Pulmonary artery endothelial cell (primary cell): ENCODE results near the gene NMRAL1. TPM values are rescaled to one million over a fixed set of nuclear protein-coding genes. Genes with fewer than 3 reads are reported as not detected.

Experiments used
- DNase-seq: peaks from one replicate; pipeline ENCODE4 v3.0.0-alpha.2; 2011; ENCODE audit warnings: low read depth, low spot score
- total RNA-seq: library from RNA; depleted of rRNA; stranded (reverse); fragments of >200 nt; gene quantifications from 2 replicates; pipeline ENCODE4 v1.2.3, GENCODE V29; 2014

The NMRAL1 gene
- total RNA-seq, 1 donor from 2014 or later = 86.6 TPM

DNA sequence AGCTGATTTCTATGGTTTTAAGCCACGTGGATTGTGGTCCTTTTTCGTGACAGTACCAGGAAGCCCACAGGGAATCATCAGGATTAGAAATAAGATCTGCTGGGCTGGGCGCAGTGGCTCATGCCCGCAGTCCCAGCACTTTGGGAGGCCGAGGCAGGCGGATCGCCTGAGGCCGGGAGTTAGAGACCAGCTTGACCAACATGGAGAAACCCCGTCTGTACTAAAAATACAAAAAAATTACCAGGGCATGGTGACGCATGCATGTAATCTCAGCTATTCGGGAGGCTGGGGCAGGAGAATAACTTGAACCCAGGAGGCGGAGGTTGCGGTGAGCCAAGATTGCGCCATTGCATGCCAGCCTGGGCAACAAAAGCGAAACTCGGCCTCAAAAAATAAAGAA is 6.5 kb downstream of the NMRAL1 start:
- DNase-seq = no peak

DNA sequence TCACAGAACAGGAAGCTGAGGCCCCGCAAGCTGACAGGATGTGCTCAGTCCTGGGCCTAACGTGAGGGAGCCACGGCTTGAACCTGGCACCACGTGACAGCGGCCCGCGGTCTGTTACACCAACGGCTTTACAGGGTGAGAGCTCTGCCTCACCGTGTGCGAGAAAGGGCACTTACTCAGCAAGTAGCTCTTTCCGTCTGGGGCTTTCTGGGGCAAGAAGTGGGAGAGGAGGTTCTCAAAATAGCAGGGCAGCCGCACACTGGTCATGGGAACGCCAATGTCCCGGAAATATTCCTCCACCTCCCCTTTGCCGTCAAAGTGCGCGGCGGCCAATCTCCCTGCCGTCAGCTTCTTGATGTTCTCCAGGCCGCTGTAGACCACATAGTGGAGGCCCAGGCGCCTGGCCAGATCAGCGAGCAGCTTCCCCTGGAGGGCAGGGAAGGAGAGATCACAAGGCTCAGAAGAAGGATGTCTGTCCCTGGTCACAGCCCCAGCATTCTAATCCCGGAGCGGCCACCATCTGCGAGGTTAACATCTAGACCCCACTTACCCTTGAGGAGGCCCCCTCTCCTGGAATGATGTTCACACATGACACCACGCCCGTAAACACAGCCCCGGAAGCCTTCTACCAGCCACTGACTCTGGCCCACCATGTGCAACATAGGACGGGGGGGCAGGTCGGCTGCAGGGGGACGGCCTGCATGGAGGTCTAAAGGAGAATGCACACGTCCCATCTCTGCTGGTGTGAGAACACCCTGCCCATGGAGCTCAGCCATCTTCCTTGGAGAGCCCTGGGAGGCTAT is 8.2 kb downstream of the NMRAL1 start:
- DNase-seq = no peak

DNA sequence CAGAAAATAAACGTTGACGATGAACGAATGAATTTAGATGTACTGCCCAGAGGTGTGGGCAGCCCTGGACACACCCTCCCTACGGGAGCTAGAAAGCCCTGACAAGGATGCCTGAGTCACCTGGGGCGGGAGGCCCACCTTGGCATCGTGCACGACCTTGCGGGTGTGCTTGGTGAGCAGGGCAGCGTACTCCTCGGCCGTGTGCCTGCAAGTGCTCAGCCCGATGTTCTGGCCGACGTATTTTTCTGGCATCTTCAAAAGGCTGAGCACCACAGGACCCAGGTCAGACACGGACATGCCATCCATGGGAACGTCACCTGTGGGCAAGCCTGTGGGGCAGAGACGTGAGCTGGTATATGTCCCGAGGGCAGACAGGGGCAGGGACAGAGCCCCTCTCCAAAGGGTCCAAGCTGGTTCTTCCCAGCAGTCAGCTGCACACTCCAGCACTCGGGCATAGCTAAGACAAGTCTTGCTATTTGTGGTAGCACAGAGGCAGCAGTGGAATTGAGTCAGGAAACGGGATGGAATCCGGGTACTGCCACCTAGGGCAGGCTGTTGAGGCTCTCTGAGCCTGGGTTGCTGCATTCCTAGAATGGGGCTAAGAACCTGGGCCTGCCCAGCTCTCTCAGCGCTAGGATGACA is 10.8 kb downstream of the NMRAL1 start:
- no peak for DNase-seq

DNA sequence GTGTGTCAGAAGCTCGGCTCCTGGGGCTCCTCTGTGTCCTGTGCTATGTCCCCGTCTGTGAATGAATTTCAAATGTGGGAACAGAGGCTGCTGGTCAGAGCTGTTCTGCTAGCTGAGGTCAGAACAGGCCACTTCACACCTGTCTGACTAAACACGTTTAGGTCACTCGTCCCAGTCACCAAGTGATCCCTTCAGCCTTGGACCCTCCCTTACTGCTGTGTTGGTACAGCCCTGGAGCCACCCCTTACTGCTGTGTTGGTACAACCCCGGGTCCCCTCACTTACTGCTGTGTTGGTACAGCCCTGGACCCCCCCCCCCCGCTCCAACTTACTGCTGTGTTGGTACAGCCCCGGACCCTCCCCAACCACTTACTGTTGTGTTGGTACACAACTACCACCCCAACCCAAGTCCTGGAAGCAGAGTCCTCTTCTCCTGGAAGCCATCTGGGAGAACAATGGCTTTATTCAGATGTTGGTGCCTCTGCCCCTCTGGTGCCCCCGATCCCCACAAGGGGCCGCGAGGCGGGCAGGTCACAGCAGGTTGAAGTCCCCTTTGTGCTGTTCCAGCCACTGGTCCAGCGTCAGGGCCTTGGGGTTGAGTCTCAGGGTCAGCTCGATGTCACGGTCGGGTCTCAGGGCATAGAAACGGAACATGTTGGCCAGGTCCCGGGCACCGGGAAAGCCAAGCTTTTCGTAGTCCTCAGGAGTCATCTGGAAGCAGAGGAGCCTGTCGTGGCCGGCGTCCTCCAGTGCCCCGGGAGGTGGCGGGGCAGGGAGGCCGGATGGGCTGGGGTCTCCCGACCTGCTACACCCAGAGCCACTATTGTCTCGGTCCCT is 13.0 kb downstream of the NMRAL1 start:
- DNase-seq = no peak

DNA sequence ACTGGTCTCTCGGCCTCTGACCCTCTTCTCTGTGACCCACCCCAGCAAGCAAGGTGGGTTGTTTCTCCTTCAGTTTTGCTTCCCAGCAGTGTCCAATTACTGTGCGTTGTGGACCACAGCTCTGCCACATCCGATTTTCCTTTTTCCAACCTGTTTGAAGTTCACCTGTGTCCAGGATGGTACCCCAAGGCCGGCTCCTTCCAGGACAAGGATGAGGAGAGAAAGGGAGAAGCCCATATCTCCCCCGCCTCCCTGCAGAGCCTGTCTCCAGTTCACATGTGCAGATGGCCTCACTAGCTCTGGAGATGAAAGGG is 13.5 kb downstream of the NMRAL1 start:
- DNase-seq = no peak

DNA sequence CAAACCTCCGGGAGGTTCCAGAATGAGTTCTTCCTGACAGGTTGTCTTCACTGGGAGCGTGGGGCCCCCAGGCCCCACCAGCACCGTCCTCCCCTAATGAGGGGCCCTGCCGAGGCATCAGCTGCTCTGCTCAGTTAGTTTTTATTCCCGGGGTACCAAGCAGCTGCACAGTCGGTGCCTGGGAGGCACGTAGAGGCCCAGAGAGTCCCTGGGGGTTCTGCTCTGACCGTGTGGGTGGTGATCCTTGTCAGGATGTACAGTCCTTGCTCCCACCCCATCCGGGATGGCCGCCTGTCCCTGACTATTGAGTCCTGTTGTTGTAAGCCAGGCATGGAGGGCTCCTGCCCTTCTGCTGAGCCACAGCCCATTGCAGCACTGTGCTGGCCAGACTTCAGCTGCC is 18.5 kb downstream of the NMRAL1 start:
- DNase-seq = no peak

DNA sequence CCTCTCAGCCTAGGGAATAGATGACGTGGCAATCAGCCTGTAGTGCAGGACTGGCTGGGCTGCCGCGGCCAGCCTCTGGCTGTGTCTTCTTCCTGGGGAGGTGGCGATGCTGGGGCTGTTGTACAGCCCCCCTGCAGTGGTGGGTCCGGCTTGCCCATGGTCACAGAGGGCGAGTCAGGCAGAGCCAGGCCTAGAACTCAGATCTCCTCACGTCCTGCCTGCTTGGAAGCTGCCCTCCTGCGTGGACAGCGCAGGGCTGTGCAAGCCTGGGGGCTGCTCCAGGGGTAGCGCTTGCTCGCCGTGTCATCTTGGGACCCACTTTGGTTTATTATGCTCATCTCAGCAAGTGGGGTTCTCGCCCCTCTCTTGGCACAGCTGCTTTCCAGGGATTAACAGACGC is 19.3 kb downstream of the NMRAL1 start:
- DNase-seq = no peak

DNA sequence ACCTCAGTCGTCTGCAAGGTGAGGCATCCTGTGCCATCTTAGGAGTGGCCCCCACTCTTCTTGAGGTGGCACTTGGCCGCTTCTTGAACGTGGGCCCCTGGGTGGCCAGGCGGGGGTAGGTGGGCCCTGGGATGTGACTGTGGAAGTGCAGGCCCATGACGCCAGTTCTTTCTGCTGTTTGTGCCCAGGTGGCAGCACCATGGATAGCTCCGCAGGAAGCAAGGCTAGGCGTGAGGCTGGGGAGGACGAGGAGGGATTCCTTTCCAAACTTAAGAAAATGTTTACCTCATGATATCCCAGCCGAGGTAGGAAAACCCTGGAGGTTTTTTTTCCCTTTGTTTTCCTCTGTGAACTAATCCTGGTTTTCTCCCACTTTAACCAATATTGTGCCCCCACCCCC is 19.8 kb downstream of the NMRAL1 start:
- DNase-seq = no peak

DNA sequence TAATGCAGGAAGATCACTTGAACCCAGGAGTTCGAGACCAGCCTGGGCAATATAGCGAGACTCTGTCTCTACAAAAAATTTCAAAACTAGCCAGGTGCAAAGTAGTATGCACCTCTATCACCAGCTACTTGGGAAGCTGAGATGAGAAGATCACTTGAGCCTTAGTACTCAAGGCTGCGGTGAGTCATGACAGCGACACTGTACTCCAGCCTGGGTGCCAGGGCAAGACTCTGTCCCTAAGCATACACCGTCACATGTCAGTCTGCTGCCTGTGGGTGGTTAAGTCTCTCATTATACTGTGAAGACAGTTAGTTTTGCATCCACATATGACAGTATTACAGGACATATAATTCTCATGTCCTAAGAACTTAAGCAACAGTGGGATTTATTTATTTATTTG is 21.8 kb downstream of the NMRAL1 start:
- DNase-seq = no peak

DNA sequence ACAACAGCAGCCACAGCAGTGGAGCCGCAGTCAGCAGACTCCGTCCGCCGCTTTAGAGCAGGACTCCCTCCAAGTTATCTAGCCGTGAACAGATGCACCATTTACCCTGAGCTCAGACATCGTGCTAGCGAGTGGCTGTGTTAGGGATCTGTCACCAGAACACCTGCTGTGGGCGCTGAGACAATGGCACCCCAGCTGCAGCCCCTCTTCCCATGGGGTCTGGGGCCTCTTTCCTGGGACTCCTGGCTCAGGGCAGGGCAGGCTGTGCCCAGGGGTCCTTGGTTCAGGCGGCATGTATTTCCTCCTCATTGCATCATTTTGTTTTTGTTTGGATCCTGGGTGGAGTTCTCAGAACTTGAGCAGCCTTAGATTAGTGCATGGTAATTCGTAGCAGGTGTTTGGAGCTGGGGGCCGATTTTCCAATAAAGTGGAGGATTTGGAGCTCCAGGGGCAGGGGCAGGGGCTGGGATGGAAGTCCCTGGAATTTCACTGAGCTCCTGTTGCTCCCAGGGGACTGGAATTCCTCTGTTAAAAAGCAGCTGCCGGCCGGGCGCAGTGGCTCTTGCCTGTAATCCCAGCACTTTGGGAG is 23.4 kb downstream of the NMRAL1 start:
- no peak for DNase-seq

DNA sequence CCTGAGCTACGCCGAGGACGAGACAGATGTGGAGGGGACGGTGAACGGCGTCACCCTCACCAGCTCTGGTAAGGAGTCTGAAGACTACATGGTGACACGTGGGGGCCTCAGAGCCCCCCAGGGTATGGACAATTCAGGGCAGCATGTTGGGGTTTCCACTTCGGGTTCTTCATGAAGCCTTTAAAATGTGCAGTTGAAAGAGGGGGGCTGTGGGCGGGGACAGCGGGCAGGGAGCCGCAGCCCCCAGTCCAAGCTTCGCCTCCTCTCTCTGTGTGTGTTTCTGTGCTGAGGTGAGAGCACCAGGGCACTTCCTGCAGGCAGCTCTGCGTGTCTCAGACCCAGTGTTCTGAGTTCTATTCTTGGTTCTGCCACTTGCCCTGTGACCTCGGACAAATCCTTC is 24.0 kb downstream of the NMRAL1 start:
- no peak for DNase-seq

DNA sequence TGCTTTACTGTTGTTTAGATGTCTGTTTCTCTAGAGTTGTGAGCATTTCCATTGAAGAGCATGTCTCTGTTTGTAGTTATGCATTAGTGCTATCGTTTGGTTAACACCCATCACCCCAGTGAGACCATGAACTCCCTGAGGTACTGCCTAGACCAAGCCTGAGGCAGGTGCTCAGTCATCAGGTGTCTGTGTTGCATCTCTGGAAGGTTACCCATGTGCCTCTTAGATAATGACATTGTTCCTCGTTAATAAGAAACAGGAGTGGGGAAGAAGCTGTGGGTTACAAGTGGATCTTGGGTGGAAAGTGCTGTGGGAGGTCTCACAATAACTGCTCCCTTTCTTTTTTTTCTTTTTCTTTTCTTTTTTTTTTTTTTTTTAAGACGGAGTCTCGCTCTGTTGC is 30.4 kb downstream of the NMRAL1 start:
- DNase-seq = no peak

DNA sequence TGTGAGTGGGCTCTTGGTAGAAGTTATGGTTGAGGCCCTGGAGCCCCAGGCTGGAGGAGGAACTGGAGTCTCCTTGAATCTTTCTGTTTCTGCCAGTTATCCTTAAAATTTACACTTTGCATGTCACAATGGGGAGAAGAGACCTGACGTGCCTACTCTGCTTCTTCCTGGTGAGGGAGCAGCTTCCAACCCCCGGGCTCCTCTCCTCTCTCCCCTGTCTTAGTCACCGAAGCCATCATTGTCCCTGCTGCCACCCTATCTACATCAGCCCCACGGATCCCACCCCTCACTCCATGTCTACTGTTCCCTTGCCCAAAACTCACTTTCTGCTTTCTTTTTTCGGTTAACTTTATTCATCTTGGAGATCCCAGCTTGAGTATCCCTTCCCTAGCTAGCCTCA is 31.2 kb downstream of the NMRAL1 start:
- no peak for DNase-seq

DNA sequence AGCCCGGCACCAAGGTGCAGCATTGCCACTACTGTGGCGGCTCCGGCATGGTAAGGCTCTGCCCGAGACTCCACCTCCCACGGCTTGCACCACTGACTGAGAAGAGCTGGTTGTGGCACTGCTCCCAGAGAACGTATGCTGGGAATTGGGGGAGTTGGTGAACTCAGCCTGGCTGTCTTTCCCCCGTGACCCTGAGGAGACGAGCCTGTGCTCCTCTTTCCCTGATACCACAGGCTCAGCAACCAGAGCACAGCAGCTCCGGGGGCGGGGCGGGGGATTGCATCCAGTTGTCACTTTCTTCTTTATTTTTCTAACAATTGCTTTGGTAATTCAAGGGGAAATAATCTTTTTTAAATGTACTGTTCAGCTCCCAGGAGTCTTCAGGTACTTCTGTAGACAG is 32.1 kb downstream of the NMRAL1 start:
- no peak for DNase-seq

DNA sequence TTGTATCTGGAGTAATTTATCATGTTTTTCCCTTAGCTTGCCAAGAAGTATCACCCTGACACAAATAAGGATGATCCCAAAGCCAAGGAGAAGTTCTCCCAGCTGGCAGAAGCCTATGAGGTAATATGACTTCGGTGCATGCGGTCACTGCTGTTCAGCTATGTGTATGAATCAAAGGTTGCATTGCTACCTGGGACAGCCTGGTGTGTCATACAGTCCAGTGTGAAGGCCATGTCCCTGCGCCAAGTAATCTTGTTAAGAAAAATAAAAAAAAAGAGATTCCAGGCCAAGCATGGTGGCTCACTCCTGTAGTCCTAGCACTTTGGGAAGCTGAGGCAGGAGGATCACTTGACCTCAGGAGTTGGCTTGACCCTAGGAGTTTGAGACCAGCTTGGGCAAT is 37.1 kb downstream of the NMRAL1 start:
- no peak for DNase-seq

DNA sequence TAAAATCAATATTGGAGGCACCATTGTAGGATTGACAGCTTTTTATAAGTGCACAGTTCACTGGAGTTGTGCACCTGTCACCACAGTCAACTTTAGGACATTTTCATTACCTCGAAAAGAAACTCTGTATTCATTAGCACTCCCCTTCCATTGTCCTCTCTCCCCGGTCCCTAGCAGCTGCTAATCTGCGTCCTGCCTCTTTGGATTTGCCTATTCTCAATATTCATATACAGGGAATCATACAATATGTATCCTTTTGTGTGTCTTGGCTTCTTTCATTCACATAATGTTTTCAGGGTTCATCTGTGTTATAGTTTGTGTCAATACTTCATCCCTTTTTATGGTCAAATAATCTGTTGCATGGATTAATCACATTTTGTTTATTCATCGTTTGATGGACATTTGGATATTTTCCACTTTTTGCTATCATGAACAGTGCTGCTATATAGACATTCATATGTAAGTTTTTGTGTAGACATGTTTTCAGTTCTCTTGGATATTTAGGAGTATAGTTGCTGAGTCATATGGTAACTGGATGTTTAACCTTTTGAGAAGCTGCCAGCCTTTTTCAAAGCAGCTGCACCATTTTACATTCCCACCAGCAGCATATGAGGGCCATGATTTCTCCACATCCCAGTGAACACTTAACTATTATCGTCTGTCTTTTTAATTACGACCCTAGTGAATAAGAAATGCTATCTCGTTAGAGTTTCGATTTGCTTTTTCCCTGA is 38.9 kb downstream of the NMRAL1 start:
- no peak for DNase-seq

DNA sequence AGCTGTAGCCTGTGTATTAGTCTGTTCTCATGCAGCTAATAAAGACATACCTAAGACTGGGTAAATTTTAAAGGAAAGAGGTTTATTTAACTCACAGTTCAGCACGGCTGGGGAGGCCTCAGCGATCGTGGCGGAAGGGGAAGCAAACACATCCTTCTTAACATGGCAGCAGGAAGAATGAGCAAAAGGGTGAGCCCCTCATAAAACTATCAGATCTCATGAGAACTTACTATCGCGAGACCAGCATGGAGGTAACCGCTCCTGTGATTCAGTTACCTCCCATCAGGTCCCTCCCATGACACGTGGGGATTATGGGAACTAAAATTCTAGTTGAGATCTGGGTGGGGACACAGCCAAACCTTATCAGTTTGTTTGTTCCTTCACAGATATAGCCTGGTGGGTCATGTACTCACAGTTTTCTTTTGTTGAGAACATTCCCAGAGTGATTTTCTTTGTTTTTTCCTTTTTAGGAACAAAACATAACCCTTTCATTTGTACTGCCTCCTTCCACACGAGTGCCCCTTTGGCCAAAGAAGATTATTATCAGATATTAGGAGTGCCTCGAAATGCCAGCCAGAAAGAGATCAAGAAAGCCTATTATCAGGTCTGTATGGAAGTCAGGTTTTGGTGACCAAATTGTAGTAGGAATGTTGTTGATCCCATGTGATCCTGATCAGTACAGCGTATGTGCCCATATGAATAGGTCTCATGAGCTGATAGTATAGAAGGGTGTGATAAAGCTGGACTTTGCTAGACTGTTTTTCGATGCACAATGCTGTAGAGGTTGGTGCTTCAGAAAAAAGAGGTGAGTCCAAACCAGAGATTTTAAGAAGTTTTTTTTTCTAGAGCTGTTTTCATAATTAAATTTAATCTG is 40.3 kb downstream of the NMRAL1 start:
- DNase-seq = no peak

DNA sequence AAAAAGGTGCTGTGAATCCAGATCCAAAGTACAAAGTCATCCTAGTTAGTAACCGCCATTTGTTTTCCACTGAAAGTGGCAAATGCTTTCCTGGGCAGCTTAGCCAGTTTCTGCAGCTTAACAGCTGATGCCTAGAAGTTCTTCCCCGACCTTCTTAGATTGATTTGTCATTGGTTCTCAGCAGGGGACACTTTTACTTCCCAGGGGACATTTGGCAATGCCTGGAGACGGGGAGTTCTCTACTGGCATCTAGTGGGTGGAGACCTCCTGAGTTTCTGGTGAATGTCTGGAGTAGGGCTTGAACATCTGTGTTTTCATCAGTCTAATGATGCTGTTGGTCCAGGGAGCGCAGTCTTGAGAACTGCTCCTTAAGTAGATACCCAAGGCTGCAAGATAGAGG is 41.2 kb downstream of the NMRAL1 start:
- no peak for DNase-seq

DNA sequence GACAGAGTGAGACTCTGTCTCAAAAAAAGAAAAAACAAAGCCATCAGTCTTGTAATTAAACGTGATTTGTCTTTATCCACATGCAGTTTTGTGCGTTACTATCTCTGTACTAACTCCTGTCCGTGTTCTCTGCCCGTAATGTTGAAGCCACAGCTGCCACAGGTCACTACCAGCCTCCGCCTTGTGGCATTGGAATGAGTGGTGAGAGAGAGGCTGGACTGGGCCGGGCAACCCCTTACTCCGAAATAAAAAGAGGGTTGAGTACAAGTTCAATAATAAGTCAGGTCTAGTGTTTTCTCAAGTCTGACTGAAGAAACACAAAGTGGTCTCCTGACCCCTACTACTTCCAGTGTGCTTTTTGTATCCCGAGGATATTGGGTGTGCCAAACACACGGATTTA is 43.4 kb downstream of the NMRAL1 start:
- no peak for DNase-seq

DNA sequence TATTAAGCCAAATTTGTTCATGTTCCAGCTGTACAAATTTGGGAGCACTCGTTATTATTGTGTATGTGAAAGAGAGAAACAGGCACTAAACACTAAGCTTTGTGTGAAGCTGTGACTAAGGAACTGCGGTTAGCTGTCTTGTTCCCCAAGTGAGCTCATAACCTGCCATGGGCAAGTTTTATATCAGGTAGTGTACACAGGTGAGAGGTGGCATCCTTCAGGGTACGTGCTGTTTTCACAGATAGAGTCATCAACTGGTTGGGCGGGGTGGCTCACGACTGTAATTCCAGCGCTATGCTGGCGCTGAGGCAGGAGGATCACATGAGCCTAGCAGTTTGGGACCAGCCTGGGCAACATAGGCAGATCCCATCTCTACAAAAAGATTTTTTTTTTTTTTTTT is 45.9 kb downstream of the NMRAL1 start:
- no peak for DNase-seq
